SK-N-DZ (cell line): ENCODE results near the gene ATXN1.

Experiments
- DNase-seq: peaks from one replicate; pipeline ENCODE4 v3.0.0-alpha.2; 2015; ENCODE audit warnings: low spot score

Gene ATXN1

GRCh38 chr6:16539086-16539931, 222.0 kb downstream of the ATXN1 start:
- DNase-seq, result no peak

GRCh38 chr6:16535564-16535963, 225.7 kb downstream of the ATXN1 start:
- no peak for DNase-seq

- DNase-seq, result no peak
Measured at GRCh38 chr6:16533721-16534136, 227.5 kb downstream of the ATXN1 start.

GRCh38 chr6:16533210-16533609, 228.1 kb downstream of the ATXN1 start:
- DNase-seq, result no peak

GRCh38 chr6:16527691-16528090, 233.6 kb downstream of the ATXN1 start:
- no peak for DNase-seq

- no peak for DNase-seq
Measured at GRCh38 chr6:16524380-16524707, 236.9 kb downstream of the ATXN1 start.

- no peak for DNase-seq
Measured at GRCh38 chr6:16523606-16524379, 237.5 kb downstream of the ATXN1 start.

- no peak for DNase-seq
Measured at GRCh38 chr6:16522937-16523336, 238.3 kb downstream of the ATXN1 start.

- DNase-seq, result no peak
Measured at GRCh38 chr6:16521528-16521927, 239.7 kb downstream of the ATXN1 start.

GRCh38 chr6:16519265-16520242, 241.7 kb downstream of the ATXN1 start:
- no peak for DNase-seq

- no peak for DNase-seq
Measured at GRCh38 chr6:16518265-16518664, 243.0 kb downstream of the ATXN1 start.

GRCh38 chr6:16514249-16514648, 247.0 kb downstream of the ATXN1 start:
- peak; percentile 45 for DNase-seq

GRCh38 chr6:16512544-16513290, 248.5 kb downstream of the ATXN1 start:
- DNase-seq, result no peak

- no peak for DNase-seq
Measured at GRCh38 chr6:16511723-16512489, 249.4 kb downstream of the ATXN1 start.

GRCh38 chr6:16511040-16511660, 250.1 kb downstream of the ATXN1 start:
- peak; percentile 38 for DNase-seq

GRCh38 chr6:16510245-16510644, 251.0 kb downstream of the ATXN1 start:
- no peak for DNase-seq

GRCh38 chr6:16508959-16509358, 252.3 kb downstream of the ATXN1 start:
- no peak for DNase-seq

GRCh38 chr6:16505711-16506357, 255.4 kb downstream of the ATXN1 start:
- no peak for DNase-seq

GRCh38 chr6:16504609-16505008, 256.7 kb downstream of the ATXN1 start:
- no peak for DNase-seq
